KG1 (cell line): ENCODE data around the gene NR6A1.

Experiments
- DNase-seq: peaks from one replicate; lab custom pipeline; 2025; lab: John Stamatoyannopoulos, UW

The NR6A1 gene

GRCh38 chr9:124658165-124659017 lies 112.7 kb downstream of the NR6A1 start:
- peak; percentile 67 for DNase-seq

- no peak for DNase-seq
Measured at GRCh38 chr9:124657516-124657915, 113.6 kb downstream of the NR6A1 start.

- no peak for DNase-seq
Measured at GRCh38 chr9:124654431-124654830, 116.7 kb downstream of the NR6A1 start.

GRCh38 chr9:124652615-124653393 lies 118.3 kb downstream of the NR6A1 start:
- no peak for DNase-seq

- DNase-seq = no peak
Measured at GRCh38 chr9:124652203-124652602, 118.9 kb downstream of the NR6A1 start.

- no peak for DNase-seq
Measured at GRCh38 chr9:124645274-124645673, 125.8 kb downstream of the NR6A1 start.

GRCh38 chr9:124639637-124640036 lies 131.5 kb downstream of the NR6A1 start:
- no peak for DNase-seq

GRCh38 chr9:124635285-124635684 lies 135.8 kb downstream of the NR6A1 start:
- DNase-seq = no peak

- DNase-seq = no peak
Measured at GRCh38 chr9:124632077-124632621, 139.0 kb downstream of the NR6A1 start.

- no peak for DNase-seq
Measured at GRCh38 chr9:124631326-124631725, 139.8 kb downstream of the NR6A1 start.

GRCh38 chr9:124629600-124629999 lies 141.5 kb downstream of the NR6A1 start:
- no peak for DNase-seq

GRCh38 chr9:124628741-124629140 lies 142.4 kb downstream of the NR6A1 start:
- DNase-seq = no peak

GRCh38 chr9:124626276-124626675 lies 144.8 kb downstream of the NR6A1 start:
- no peak for DNase-seq

GRCh38 chr9:124625087-124625486 lies 146.0 kb downstream of the NR6A1 start:
- no peak for DNase-seq

GRCh38 chr9:124624735-124624992 lies 146.4 kb downstream of the NR6A1 start:
- no peak for DNase-seq

GRCh38 chr9:124623966-124624734 lies 147.0 kb downstream of the NR6A1 start:
- no peak for DNase-seq

- no peak for DNase-seq
Measured at GRCh38 chr9:124622882-124623281, 148.2 kb downstream of the NR6A1 start.

GRCh38 chr9:124621371-124622328 lies 149.5 kb downstream of the NR6A1 start:
- no peak for DNase-seq

GRCh38 chr9:124618476-124618875 lies 152.6 kb downstream of the NR6A1 start:
- DNase-seq = no peak

- DNase-seq = peak; percentile 78
Measured at GRCh38 chr9:124617477-124618141, 153.5 kb downstream of the NR6A1 start.

GRCh38 chr9:124616961-124617360 lies 154.2 kb downstream of the NR6A1 start:
- DNase-seq = no peak
